Measurements from ENCODE around the gene PPP1R16B. TPM values are rescaled to one million over a fixed set of nuclear protein-coding genes. Genes with fewer than 3 reads are reported as not detected.
"Not testable (repeated sequence)": the region's sequence is repeated elsewhere in the genome, so short reads cannot be mapped to it uniquely, and the experiment has no call there.

The PPP1R16B gene
- polyA plus RNA-seq, 1 donor from 2014 or later, result 1.9 TPM

DNA sequence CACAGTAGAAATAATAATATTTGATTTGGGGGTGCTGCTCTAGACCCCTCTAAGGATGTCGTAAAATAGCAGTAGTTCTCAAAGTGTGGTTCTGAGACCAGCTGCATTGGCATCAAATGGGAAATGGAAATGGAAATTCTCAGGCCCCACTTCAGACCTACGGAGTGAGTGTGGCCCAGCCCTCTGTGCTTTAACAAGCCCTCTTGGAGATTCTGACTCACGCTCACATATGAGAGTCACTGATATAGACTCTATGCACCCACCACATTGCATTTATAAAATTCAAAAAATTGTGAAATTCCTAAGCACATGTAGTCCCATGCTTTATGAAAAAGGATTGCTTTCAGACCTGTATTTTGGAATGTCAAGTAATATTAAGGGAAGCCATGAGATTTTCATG, 14.2 kb upstream of the PPP1R16B start:
- no peaks in the 10 kb centered on the region for H3K36me3 ChIP-seq (ENCODE audit: insufficient read depth, low read length)
- no peak overlapping the region for H3K4me3 ChIP-seq (ENCODE audit: low read length)
- H3F3A ChIP-seq (ENCODE audit: insufficient read depth, low read length, poor library complexity, severe bottlenecking), result no peaks in the 10 kb centered on the region
- H3K27me3 ChIP-seq (ENCODE audit: insufficient read depth, low read depth, low read length), result no peaks in the 10 kb centered on the region
- H3K27ac ChIP-seq (ENCODE audit: low read length), result no peak overlapping the region
- no peaks in the 10 kb centered on the region for H4K20me1 ChIP-seq (ENCODE audit: insufficient read depth)
- TF ChIP-seq SMC3 (conservative IDR thresholded peaks at IDR 0.05; ENCODE audit: poor library complexity) (no peak), REST (IDR thresholded peaks at IDR 0.05; ENCODE audit: borderline replicate concordance) (no peak), TAF1 (IDR thresholded peaks at IDR 0.05; ENCODE audit: low read depth) (no peak), EZH2 (IDR thresholded peaks at IDR 0.05; ENCODE audit: borderline replicate concordance, insufficient read depth, low read length, poor library complexity, severe bottlenecking) (no peak), MXI1 (conservative IDR thresholded peaks at IDR 0.05; ENCODE audit: poor library complexity, severe bottlenecking) (no peak), POLR2AphosphoS5 (IDR thresholded peaks at IDR 0.05) (no peak), EP300 (conservative IDR thresholded peaks at IDR 0.05; ENCODE audit: poor library complexity, severe bottlenecking) (no peak), RAD21 (conservative IDR thresholded peaks at IDR 0.05) (no peak)
- TF ChIP-seq, protein P1, sequence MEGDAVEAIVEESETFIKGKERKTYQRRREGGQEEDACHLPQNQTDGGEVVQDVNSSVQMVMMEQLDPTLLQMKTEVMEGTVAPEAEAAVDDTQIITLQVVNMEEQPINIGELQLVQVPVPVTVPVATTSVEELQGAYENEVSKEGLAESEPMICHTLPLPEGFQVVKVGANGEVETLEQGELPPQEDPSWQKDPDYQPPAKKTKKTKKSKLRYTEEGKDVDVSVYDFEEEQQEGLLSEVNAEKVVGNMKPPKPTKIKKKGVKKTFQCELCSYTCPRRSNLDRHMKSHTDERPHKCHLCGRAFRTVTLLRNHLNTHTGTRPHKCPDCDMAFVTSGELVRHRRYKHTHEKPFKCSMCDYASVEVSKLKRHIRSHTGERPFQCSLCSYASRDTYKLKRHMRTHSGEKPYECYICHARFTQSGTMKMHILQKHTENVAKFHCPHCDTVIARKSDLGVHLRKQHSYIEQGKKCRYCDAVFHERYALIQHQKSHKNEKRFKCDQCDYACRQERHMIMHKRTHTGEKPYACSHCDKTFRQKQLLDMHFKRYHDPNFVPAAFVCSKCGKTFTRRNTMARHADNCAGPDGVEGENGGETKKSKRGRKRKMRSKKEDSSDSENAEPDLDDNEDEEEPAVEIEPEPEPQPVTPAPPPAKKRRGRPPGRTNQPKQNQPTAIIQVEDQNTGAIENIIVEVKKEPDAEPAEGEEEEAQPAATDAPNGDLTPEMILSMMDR (IDR thresholded peaks at IDR 0.05; ENCODE audit: poor library complexity, severe bottlenecking), result no peak
- H3K4me2 ChIP-seq (ENCODE audit: low read length), result no peak overlapping the region
- no peaks in the 10 kb centered on the region for H3K9me2 ChIP-seq (ENCODE audit: insufficient read depth, low read length)
- no peak overlapping the region for H3K9ac ChIP-seq (ENCODE audit: low read length)
- H3K79me2 ChIP-seq (replicated peaks; ENCODE audit: insufficient read depth, low read length), result no peaks in the 10 kb centered on the region
- no peaks in the 10 kb centered on the region for H3K9me3 ChIP-seq (ENCODE audit: low read length)
- H2AFZ ChIP-seq (ENCODE audit: low read depth, low read length), result no peak overlapping the region

- Histone ChIP-seq H3K9ac (ENCODE audit: low read length) (no peak overlapping the region), H3K9me2 (ENCODE audit: insufficient read depth, low read length) (no peaks in the 10 kb centered on the region), H3K79me2 (replicated peaks; ENCODE audit: insufficient read depth, low read length) (no peaks in the 10 kb centered on the region), H3K4me3 (ENCODE audit: low read length) (no peak overlapping the region), H3F3A (ENCODE audit: insufficient read depth, low read length, poor library complexity, severe bottlenecking) (no peaks in the 10 kb centered on the region), H2AFZ (ENCODE audit: low read depth, low read length) (no peak overlapping the region), H3K36me3 (ENCODE audit: insufficient read depth, low read length) (no peaks in the 10 kb centered on the region), H4K20me1 (ENCODE audit: insufficient read depth) (no peaks in the 10 kb centered on the region), H3K9me3 (ENCODE audit: low read length) (no peaks in the 10 kb centered on the region), H3K27me3 (ENCODE audit: insufficient read depth, low read depth, low read length) (no peaks in the 10 kb centered on the region), H3K27ac (ENCODE audit: low read length) (no peak overlapping the region), H3K4me2 (ENCODE audit: low read length) (no peak overlapping the region)
- TF ChIP-seq, protein P1 (IDR thresholded peaks at IDR 0.05; ENCODE audit: poor library complexity, severe bottlenecking), result no peak
- TF ChIP-seq SMC3 (conservative IDR thresholded peaks at IDR 0.05; ENCODE audit: poor library complexity), result no peak
- TF ChIP-seq TAF1 (IDR thresholded peaks at IDR 0.05; ENCODE audit: low read depth), result no peak
- TF ChIP-seq MXI1 (conservative IDR thresholded peaks at IDR 0.05; ENCODE audit: poor library complexity, severe bottlenecking), result no peak
- no peak for TF ChIP-seq REST (IDR thresholded peaks at IDR 0.05; ENCODE audit: borderline replicate concordance)
- no peak for TF ChIP-seq EZH2 (IDR thresholded peaks at IDR 0.05; ENCODE audit: borderline replicate concordance, insufficient read depth, low read length, poor library complexity, severe bottlenecking)
- TF ChIP-seq POLR2AphosphoS5 (IDR thresholded peaks at IDR 0.05), result no peak
- no peak for TF ChIP-seq EP300 (conservative IDR thresholded peaks at IDR 0.05; ENCODE audit: poor library complexity, severe bottlenecking)
- no peak for TF ChIP-seq RAD21 (conservative IDR thresholded peaks at IDR 0.05)
These were observed 13.6 kb upstream of the PPP1R16B start for GRCh38 chr20:38791940-38792339.

GRCh38 chr20:38794057-38794456, 11.4 kb upstream of the PPP1R16B start:
- H4K20me1 ChIP-seq (ENCODE audit: insufficient read depth); H3K9ac ChIP-seq (ENCODE audit: low read length); H3F3A ChIP-seq (ENCODE audit: insufficient read depth, low read length, poor library complexity, severe bottlenecking); H3K27me3 ChIP-seq (ENCODE audit: insufficient read depth, low read depth, low read length); H3K9me2 ChIP-seq (ENCODE audit: insufficient read depth, low read length); H3K27ac ChIP-seq (ENCODE audit: low read length); H3K79me2 ChIP-seq (replicated peaks; ENCODE audit: insufficient read depth, low read length); H2AFZ ChIP-seq (ENCODE audit: low read depth, low read length); H3K9me3 ChIP-seq (ENCODE audit: low read length); H3K4me3 ChIP-seq (ENCODE audit: low read length); H3K36me3 ChIP-seq (ENCODE audit: insufficient read depth, low read length); H3K4me2 ChIP-seq (ENCODE audit: low read length): not testable (repeated sequence)
